Measurements from ENCODE around the gene HSPB7.
"Not testable (repeated sequence)": the region's sequence is repeated elsewhere in the genome, so short reads cannot be mapped to it uniquely, and the experiment has no call there.

HSPB7 gene

GRCh38 chr1:15994081-15994480, 23.8 kb downstream of the HSPB7 start:
- TF ChIP-seq GATA1 (IDR thresholded peaks at IDR 0.05; ENCODE audit: low read depth, low read length), result no peak
- no peak for TF ChIP-seq POLR2A (IDR thresholded peaks at IDR 0.05; ENCODE audit: low read length)

GRCh38 chr1:15993666-15994065, 24.2 kb downstream of the HSPB7 start:
- TF ChIP-seq GATA1 (IDR thresholded peaks at IDR 0.05; ENCODE audit: low read depth, low read length), result no peak
- no peak for TF ChIP-seq POLR2A (IDR thresholded peaks at IDR 0.05; ENCODE audit: low read length)
- no peak for DNase-seq

More at GRCh38 chr1:15994081-15994480, 23.8 kb downstream of the HSPB7 start:
- no peak for DNase-seq

GRCh38 chr1:15992582-15993500, 25.0 kb downstream of the HSPB7 start:
- TF ChIP-seq GATA1 (IDR thresholded peaks at IDR 0.05; ENCODE audit: low read depth, low read length) (no peak), POLR2A (IDR thresholded peaks at IDR 0.05; ENCODE audit: low read length) (no peak)
- DNase-seq, result no peak

GRCh38 chr1:15992187-15992553, 25.7 kb downstream of the HSPB7 start:
- TF ChIP-seq GATA1 (IDR thresholded peaks at IDR 0.05; ENCODE audit: low read depth, low read length), result no peak
- TF ChIP-seq POLR2A (IDR thresholded peaks at IDR 0.05; ENCODE audit: low read length), result no peak
- no peak for DNase-seq

- DNase-seq, result no peak
- TF ChIP-seq GATA1 (IDR thresholded peaks at IDR 0.05; ENCODE audit: low read depth, low read length) (no peak), POLR2A (IDR thresholded peaks at IDR 0.05; ENCODE audit: low read length) (no peak)
These were observed 26.2 kb downstream of the HSPB7 start for GRCh38 chr1:15991427-15992186.

GRCh38 chr1:15989776-15990175, 28.1 kb downstream of the HSPB7 start:
- TF ChIP-seq GATA1 (IDR thresholded peaks at IDR 0.05; ENCODE audit: low read depth, low read length), result no peak
- no peak for TF ChIP-seq POLR2A (IDR thresholded peaks at IDR 0.05; ENCODE audit: low read length)
- no peak for DNase-seq

- no peak for TF ChIP-seq GATA1 (IDR thresholded peaks at IDR 0.05; ENCODE audit: low read depth, low read length)
- TF ChIP-seq POLR2A (IDR thresholded peaks at IDR 0.05; ENCODE audit: low read length), result no peak
- DNase-seq, result no peak
These were observed 28.7 kb downstream of the HSPB7 start for GRCh38 chr1:15988856-15989736.

- no peak for DNase-seq
- no peak for TF ChIP-seq POLR2A (IDR thresholded peaks at IDR 0.05; ENCODE audit: low read length)
- no peak for TF ChIP-seq GATA1 (IDR thresholded peaks at IDR 0.05; ENCODE audit: low read depth, low read length)
These were observed 32.1 kb downstream of the HSPB7 start for GRCh38 chr1:15985611-15986297.

- no peak for DNase-seq
- no peak for TF ChIP-seq POLR2A (IDR thresholded peaks at IDR 0.05; ENCODE audit: low read length)
- no peak for TF ChIP-seq GATA1 (IDR thresholded peaks at IDR 0.05; ENCODE audit: low read depth, low read length)
These were observed 34.6 kb downstream of the HSPB7 start for GRCh38 chr1:15983275-15983674.

GRCh38 chr1:15981679-15982078, 36.2 kb downstream of the HSPB7 start:
- no peak for DNase-seq
- TF ChIP-seq GATA1 (IDR thresholded peaks at IDR 0.05; ENCODE audit: low read depth, low read length) (no peak), POLR2A (IDR thresholded peaks at IDR 0.05; ENCODE audit: low read length) (no peak)

GRCh38 chr1:15977947-15978346, 39.9 kb downstream of the HSPB7 start:
- not testable (repeated sequence) for DNase-seq

GRCh38 chr1:15975805-15976680, 41.8 kb downstream of the HSPB7 start, which contains the start of gene ZBTB17:
TSS of gene ZBTB17 (minus strand) at chr1:15976101. CDS start at chr1:15948495, 27,606 bp downstream.
- DNase-seq, result peak; percentile 95 to 97
- TF ChIP-seq GATA1 (IDR thresholded peaks at IDR 0.05; ENCODE audit: low read depth, low read length) (no peak), POLR2A (IDR thresholded peaks at IDR 0.05; ENCODE audit: low read length) (peak; percentile 69)
